GM12874 (cell line): ENCODE measurements around the gene LIX1.

Experiments
- CTCF ChIP-seq: IDR thresholded peaks from 2 replicates; pipeline ENCODE4 v1.5.1; 2011; ENCODE audit warnings: low read depth, mild to moderate bottlenecking, control low read depth, low read length, moderate library complexity; ENCODE audit not compliant: insufficient read depth

The LIX1 gene

GRCh38 chr5:97049175-97049574, 93.2 kb downstream of the LIX1 start:
- no peak for TF ChIP-seq CTCF

- TF ChIP-seq CTCF = no peak
Measured at GRCh38 chr5:97047076-97047475, 95.3 kb downstream of the LIX1 start.

- TF ChIP-seq CTCF = no peak
Measured at GRCh38 chr5:97046270-97046982, 96.0 kb downstream of the LIX1 start.

GRCh38 chr5:97044052-97044451, 98.4 kb downstream of the LIX1 start:
- TF ChIP-seq CTCF = no peak

- TF ChIP-seq CTCF = no peak
Measured at GRCh38 chr5:97043511-97043910, 98.9 kb downstream of the LIX1 start.

GRCh38 chr5:97042996-97043395, 99.4 kb downstream of the LIX1 start:
- no peak for TF ChIP-seq CTCF
